ENCODE data around the gene DTL. TPM values are rescaled to one million over a fixed set of nuclear protein-coding genes. Genes with fewer than 3 reads are reported as not detected.
"Not testable (repeated sequence)": the region's sequence is repeated elsewhere in the genome, so short reads cannot be mapped to it uniquely, and the experiment has no call there.

The DTL gene, protein sequence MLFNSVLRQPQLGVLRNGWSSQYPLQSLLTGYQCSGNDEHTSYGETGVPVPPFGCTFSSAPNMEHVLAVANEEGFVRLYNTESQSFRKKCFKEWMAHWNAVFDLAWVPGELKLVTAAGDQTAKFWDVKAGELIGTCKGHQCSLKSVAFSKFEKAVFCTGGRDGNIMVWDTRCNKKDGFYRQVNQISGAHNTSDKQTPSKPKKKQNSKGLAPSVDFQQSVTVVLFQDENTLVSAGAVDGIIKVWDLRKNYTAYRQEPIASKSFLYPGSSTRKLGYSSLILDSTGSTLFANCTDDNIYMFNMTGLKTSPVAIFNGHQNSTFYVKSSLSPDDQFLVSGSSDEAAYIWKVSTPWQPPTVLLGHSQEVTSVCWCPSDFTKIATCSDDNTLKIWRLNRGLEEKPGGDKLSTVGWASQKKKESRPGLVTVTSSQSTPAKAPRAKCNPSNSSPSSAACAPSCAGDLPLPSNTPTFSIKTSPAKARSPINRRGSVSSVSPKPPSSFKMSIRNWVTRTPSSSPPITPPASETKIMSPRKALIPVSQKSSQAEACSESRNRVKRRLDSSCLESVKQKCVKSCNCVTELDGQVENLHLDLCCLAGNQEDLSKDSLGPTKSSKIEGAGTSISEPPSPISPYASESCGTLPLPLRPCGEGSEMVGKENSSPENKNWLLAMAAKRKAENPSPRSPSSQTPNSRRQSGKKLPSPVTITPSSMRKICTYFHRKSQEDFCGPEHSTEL
- total RNA-seq, result 20.7 TPM
- polyA plus RNA-seq, result 0.29 TPM

GRCh38 chr1:212035123-212035834 lies at the start of gene DTL, which contains the start of gene INTS7:
Gene DTL, plus strand, starts transcription at chr1:212035748. Its CDS starts 143 bp downstream, at chr1:212035891.
Gene INTS7, minus strand, starts transcription at chr1:212035557. Its CDS starts 120 bp downstream, at chr1:212035437.
- no peaks in the 10 kb centered on the region for H3K36me3 ChIP-seq (ENCODE audit: insufficient read depth)
- DNase-seq (ENCODE audit: extremely low spot score), result peak; percentile 100
- H3K27ac ChIP-seq (ENCODE audit: low read depth), result peak within 1 kb of the TSS; percentile 14
- WGBS, result under 1% methylated on average over 53 of the region's 53 CpGs
- peak within 1 kb of the TSS; percentile 27 for H3K4me3 ChIP-seq (ENCODE audit: low read depth, low read length)
- no peaks in the 10 kb centered on the region for H3K4me1 ChIP-seq (ENCODE audit: insufficient read depth)

DNA sequence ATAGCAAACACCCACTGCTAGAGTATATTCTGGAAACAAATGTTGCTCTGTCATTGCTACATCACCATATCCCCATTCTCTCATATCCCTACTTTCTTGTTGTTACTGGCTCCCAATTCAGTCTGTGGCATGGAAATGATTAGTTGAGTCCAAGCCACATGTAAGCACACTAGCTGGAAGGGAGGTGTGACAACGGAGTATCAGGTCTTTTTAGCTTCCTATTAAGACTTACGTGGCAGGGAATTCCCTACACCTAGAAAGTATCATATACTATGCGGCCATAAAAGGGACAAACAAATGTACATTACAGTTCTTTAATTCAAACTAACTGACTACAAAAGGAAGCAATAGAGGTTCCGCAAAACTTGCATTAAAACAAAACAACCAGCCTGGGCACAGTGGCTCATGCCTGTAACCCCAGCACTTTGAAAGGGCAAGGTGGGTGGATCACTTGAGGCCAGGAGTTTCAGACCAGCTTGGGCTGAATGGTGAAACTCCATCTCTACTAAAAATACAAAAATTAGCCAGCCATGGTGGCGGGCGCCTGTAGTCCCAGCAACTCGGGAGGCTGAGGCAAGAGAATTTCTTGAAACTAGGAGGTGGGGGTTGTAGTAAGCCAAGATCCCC lies 48.8 kb upstream of the DTL start:
- 95% methylated on average over 7 of the region's 7 CpGs for WGBS
- Histone ChIP-seq H3K36me3 (ENCODE audit: insufficient read depth) (no peaks in the 10 kb centered on the region), H3K27ac (ENCODE audit: low read depth) (no peak overlapping the region), H3K4me1 (ENCODE audit: insufficient read depth) (no peaks in the 10 kb centered on the region), H3K4me3 (ENCODE audit: low read depth, low read length) (no peak overlapping the region)
- no peak for DNase-seq (ENCODE audit: extremely low spot score)

GRCh38 chr1:211991695-211992094 lies 43.9 kb upstream of the DTL start:
- DNase-seq (ENCODE audit: extremely low spot score), result no peak
- Histone ChIP-seq H3K4me3 (ENCODE audit: low read depth, low read length) (no peak overlapping the region), H3K27ac (ENCODE audit: low read depth) (no peak overlapping the region), H3K4me1 (ENCODE audit: insufficient read depth) (no peaks in the 10 kb centered on the region), H3K36me3 (ENCODE audit: insufficient read depth) (peaks cover under 1% of the 10 kb centered on the region)

DNA sequence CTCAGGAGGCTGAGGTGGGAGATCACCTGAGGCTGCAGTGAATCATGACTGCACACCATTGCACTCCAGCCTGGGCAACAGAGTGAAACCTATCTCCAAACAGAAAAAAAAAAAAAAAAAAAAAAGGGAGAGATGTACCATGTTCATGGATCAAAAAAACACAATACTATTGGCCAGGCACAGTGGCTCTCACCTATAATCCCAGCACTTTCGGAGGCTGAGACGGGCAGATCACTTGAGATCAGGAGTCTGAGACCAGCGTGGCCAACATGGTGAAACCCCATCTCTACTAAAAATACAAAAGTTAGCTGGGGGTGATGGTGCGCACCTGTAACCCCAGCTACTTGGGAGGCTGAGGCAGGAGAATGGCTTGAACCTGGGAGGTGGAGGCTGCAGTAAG lies 38.1 kb upstream of the DTL start:
- not testable (repeated sequence) for H3K4me3 ChIP-seq (ENCODE audit: low read depth, low read length); DNase-seq (ENCODE audit: extremely low spot score); H3K36me3 ChIP-seq (ENCODE audit: insufficient read depth); H3K27ac ChIP-seq (ENCODE audit: low read depth); H3K4me1 ChIP-seq (ENCODE audit: insufficient read depth)
- 98% methylated on average over 4 of the region's 4 CpGs for WGBS

- DNase-seq (ENCODE audit: extremely low spot score), result no peak
- H3K4me3 ChIP-seq (ENCODE audit: low read depth, low read length), result no peak overlapping the region
- no peak overlapping the region for H3K27ac ChIP-seq (ENCODE audit: low read depth)
- H3K4me1 ChIP-seq (ENCODE audit: insufficient read depth), result no peaks in the 10 kb centered on the region
- WGBS, result 77% methylated on average over 3 of the region's 3 CpGs
- no peaks in the 10 kb centered on the region for H3K36me3 ChIP-seq (ENCODE audit: insufficient read depth)
Observed at GRCh38 chr1:212002536-212002935, 33.0 kb upstream of the DTL start.

- Histone ChIP-seq H3K36me3 (ENCODE audit: insufficient read depth) (peaks cover 2% of the 10 kb centered on the region), H3K4me3 (ENCODE audit: low read depth, low read length) (no peak overlapping the region), H3K4me1 (ENCODE audit: insufficient read depth) (no peaks in the 10 kb centered on the region), H3K27ac (ENCODE audit: low read depth) (no peak overlapping the region)
- WGBS, result 90% methylated on average over 7 of the region's 7 CpGs
- DNase-seq (ENCODE audit: extremely low spot score), result no peak
Observed at GRCh38 chr1:212004895-212005608, 30.5 kb upstream of the DTL start.

DNA sequence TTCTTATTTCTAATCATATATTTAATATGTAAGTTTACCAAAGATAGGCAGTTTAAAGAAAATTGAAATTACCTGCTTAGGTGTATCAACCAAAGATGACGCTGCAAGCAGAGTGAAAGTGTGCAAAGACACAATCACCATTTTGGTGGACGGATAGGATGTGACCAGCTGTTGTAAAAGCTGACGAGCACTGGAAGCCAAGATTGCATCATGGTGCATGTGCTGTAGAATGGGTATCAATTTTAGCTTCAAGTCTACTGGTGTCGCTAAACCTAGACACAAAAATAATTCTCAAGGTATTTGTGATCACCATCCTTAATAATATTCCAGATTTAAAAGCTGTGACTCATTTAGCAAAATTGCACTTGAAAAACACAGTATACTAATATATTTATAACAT lies 28.4 kb upstream of the DTL start:
- 96% methylated on average over 4 of the region's 4 CpGs for WGBS
- Histone ChIP-seq H3K4me1 (ENCODE audit: insufficient read depth) (no peaks in the 10 kb centered on the region), H3K27ac (ENCODE audit: low read depth) (no peak overlapping the region), H3K36me3 (ENCODE audit: insufficient read depth) (peaks cover 2% of the 10 kb centered on the region), H3K4me3 (ENCODE audit: low read depth, low read length) (no peak overlapping the region)
- no peak for DNase-seq (ENCODE audit: extremely low spot score)

DNA sequence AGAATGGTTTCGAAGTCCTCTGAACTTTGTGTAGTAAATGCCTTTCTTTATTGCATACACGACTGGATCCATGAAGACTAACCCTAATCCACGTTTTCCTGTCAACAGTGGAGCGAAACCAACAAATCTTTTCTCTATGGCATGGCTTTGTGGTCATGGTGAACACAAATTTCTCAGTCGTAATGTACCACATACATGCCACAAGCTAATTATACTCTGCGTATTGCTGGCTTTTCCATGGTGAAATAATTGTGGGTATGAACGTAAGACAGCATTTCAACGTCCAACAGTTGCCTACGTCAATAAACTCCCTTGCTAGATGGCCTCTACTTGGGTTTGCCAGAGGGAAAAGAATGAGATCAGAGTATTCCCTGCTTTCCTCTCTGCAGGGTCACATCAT lies 27.7 kb upstream of the DTL start:
- peaks cover 2% of the 10 kb centered on the region for H3K36me3 ChIP-seq (ENCODE audit: insufficient read depth)
- H3K4me3 ChIP-seq (ENCODE audit: low read depth, low read length), result no peak overlapping the region
- 86% methylated on average over 9 of the region's 9 CpGs for WGBS
- no peak overlapping the region for H3K27ac ChIP-seq (ENCODE audit: low read depth)
- DNase-seq (ENCODE audit: extremely low spot score), result no peak
- H3K4me1 ChIP-seq (ENCODE audit: insufficient read depth), result no peaks in the 10 kb centered on the region

- no peak overlapping the region for H3K4me3 ChIP-seq (ENCODE audit: low read depth, low read length)
- 96% methylated on average over 1 of the region's 1 CpG for WGBS
- peaks cover 2% of the 10 kb centered on the region for H3K36me3 ChIP-seq (ENCODE audit: insufficient read depth)
- H3K27ac ChIP-seq (ENCODE audit: low read depth), result no peak overlapping the region
- H3K4me1 ChIP-seq (ENCODE audit: insufficient read depth), result no peaks in the 10 kb centered on the region
- no peak for DNase-seq (ENCODE audit: extremely low spot score)
Observed at GRCh38 chr1:212009561-212009960, 26.0 kb upstream of the DTL start.

- H3K4me3 ChIP-seq (ENCODE audit: low read depth, low read length), result no peak overlapping the region
- no peak overlapping the region for H3K27ac ChIP-seq (ENCODE audit: low read depth)
- no peaks in the 10 kb centered on the region for H3K4me1 ChIP-seq (ENCODE audit: insufficient read depth)
- DNase-seq (ENCODE audit: extremely low spot score), result no peak
- H3K36me3 ChIP-seq (ENCODE audit: insufficient read depth), result peaks cover 2% of the 10 kb centered on the region
- WGBS, result 72% methylated on average over 3 of the region's 3 CpGs
Observed at GRCh38 chr1:212010004-212010403, 25.5 kb upstream of the DTL start.

- 58% methylated on average over 7 of the region's 7 CpGs for WGBS
- Histone ChIP-seq H3K4me1 (ENCODE audit: insufficient read depth) (no peaks in the 10 kb centered on the region), H3K36me3 (ENCODE audit: insufficient read depth) (peaks cover 2% of the 10 kb centered on the region), H3K27ac (ENCODE audit: low read depth) (no peak overlapping the region), H3K4me3 (ENCODE audit: low read depth, low read length) (no peak overlapping the region)
- no peak for DNase-seq (ENCODE audit: extremely low spot score)
Observed at GRCh38 chr1:212012034-212012740, 23.4 kb upstream of the DTL start.

- WGBS, result 90% methylated on average over 2 of the region's 2 CpGs
- Histone ChIP-seq H3K4me3 (ENCODE audit: low read depth, low read length) (no peak overlapping the region), H3K27ac (ENCODE audit: low read depth) (no peak overlapping the region), H3K4me1 (ENCODE audit: insufficient read depth) (no peaks in the 10 kb centered on the region), H3K36me3 (ENCODE audit: insufficient read depth) (no peaks in the 10 kb centered on the region)
- no peak for DNase-seq (ENCODE audit: extremely low spot score)
Observed at GRCh38 chr1:212013672-212014071, 21.9 kb upstream of the DTL start.

Data from urinary bladder (tissue), 4 donors.